COLO829 (cell line): Measurements from ENCODE around the gene GAS6.

ENCODE experiments used
- DNase-seq: peaks from one replicate; pipeline ENCODE4 v3.0.0; 2012; ENCODE audit warnings: low spot score

GAS6 gene

DNA sequence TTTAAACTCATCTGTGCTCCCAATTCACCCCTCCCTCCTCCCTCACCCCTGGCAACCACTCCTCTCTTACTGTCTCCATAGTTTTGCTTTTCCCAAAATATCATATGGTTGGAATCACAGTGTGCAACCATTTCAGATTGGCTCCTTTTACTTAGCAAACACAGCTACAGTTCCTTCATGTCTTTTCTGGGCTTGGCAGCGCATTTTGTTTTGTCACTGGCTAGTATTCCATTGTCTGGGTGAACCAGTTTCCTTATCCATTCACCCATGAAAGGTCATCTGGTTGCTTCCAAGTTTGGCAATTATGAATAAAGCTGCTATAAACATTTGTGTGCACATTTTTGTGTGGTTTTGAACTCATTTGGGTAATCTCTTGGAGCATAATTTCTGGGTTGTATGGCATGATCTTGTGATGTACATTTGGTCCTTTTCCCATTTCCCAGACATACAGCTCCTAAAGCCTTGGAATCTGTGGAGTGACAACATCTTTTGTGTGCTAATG is 23.9 kb upstream of the GAS6 start:
- no peak for DNase-seq

- DNase-seq, result no peak
Observed at GRCh38 chr13:113886561-113887112, 22.8 kb upstream of the GAS6 start.

GRCh38 chr13:113884821-113885220 is 20.9 kb upstream of the GAS6 start:
- no peak for DNase-seq

DNA sequence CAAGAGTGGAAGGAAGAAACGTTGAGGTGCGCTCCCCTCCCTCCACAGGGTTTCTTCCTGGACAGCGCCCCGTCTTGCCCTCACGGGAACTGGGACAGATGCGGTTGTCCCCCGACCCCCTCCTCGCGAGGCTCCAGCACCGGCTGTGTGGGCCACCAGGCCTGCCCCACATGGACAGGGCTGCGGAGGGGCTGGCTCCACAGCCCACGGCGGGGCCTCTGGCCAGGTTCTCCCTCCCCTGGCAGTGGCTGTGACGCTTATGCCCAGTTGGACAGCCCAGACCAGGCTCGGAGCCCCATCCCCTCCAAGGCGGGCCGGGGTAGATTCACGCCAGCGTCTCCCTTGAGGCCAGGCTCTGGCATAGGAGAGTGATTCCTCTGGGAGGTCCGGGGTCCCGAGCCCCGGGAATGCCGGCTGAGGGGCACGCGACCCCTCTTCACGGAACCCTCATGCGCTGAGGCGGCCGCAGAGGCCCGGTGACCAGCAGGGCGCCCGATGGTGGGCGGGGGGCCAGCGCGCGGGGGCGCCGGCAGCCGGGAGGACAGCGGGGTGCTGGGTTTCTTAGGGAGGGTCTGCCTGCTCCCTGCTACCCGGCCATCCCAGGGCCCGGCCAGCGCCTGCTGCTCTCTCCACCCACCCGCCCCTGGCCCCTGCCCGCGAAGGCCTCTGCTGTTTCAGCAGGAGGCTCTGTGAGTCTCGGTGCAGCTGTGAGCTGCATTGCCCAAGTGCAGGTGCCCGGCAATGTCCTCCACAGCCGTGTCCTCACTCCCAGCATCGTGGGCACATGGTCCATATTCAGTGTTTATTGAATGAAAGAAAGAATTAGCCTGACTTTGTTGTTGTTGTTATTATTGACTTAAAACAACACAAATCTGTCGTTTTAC is 20.3 kb upstream of the GAS6 start:
- no peak for DNase-seq

GRCh38 chr13:113883314-113883811 is 19.5 kb upstream of the GAS6 start:
- DNase-seq, result no peak

DNA sequence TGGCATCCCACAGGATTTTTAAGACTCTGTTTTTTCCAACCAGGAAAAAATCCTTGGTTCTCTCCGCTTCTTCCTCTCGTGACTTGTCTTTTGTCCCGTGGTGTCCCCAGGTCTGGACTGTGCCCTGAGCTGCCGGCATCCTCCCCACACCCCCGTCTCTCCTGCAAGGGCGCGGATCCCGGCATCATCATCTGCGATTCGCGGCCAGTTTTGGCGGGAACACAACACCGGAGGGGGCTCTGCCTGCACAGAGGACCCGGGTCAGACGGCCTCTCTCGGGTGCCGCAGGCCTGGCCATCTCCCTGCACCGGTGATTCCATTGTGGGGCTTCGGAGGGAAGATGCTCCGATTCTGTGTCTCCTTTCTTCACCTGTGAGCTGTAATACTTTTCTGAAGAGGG is 18.8 kb upstream of the GAS6 start:
- DNase-seq, result no peak

- DNase-seq, result no peak
Observed at GRCh38 chr13:113882267-113882630, 18.4 kb upstream of the GAS6 start.

GRCh38 chr13:113881614-113882266 is 17.9 kb upstream of the GAS6 start:
- no peak for DNase-seq

DNA sequence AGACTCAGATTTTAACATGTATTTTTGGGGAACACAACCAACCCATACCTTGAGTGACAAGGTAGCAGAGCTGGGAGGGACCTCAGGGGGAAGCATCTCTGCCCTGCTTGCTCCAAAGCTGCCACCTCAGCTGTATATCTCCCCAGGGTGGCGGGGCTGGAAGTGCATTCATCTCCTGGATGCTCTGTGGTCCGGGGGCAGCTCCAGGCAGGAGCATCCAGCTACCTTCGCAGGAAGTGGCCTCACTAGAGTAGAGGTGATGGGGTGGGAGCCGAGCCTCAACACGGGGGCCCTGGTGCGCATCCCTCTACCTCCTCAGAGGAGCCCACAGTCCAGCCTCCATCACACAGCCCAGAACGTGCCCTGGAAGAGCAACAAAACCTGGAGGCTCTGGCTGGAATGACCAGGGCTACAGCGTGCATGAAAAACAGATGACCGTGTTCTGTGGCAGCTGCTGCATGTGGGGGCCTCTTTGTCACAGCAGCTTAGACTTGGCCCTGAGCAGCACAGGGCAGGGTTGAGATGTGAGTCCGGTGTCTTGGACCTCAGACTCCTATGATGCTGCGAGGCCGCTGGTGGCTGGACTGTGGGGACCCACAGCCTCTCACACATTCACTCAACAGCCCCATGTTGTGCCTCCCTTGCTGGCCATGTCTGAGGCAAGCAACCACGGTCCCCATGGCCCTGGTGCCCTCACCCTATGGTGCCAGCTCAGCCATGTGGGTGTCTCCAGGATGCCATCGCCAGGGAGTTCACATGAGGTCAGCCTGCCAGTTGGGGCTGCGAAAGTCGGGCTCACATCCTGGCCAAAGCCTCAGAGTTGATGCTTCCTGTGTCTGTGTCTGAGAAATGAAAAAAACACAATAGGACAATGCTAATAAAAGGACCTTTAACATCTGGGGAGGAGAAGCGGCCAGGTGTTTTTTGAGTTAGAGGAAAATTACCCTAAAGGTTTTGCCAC is 17.1 kb upstream of the GAS6 start:
- DNase-seq, result no peak

GRCh38 chr13:113879494-113880360 is 15.9 kb upstream of the GAS6 start:
- DNase-seq, result no peak

- no peak for DNase-seq
Observed at GRCh38 chr13:113879017-113879416, 15.1 kb upstream of the GAS6 start.

DNA sequence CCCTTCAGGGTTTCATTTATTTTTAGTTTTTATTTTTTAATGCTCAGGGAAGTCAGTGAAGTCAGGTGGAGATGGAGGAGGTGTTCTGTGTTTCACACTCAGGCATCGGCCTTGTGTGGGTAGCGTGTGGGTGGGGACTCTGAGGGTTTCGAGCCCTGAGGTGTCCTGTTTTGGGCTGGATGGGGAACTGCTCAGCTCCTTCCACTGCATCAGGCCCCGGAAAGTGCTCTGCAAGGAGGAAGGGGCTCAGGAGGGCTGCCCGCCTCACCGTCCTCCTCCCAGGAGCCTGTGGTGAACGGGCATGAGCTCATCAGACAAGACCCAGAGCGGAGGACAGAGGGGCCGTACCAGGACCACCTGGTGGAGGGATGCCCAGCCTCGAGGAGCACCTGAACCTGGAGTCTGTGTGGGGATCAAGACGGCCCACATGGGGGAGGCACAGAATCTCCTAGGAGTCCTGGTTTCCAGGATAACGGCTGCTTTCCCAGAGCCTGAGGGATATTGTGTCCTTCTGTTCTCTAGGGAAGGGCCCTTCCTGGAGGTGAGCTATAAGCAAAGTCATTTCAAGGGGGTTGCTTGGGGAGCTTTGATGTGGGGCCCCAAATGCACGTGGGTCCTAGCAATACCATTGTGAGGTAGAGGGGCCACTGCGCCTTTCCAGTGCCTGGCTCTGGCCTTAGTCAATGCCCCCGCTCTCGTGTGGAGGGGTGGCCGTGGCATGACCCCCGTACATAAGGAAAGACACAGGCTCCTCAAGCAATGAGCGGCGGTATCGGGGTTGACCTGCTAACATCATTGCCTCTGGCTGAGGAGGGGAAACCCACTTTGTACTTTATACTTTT is 13.5 kb upstream of the GAS6 start:
- no peak for DNase-seq

- no peak for DNase-seq
Observed at GRCh38 chr13:113876346-113877148, 12.7 kb upstream of the GAS6 start.

GRCh38 chr13:113875837-113876281 is 12.0 kb upstream of the GAS6 start:
- DNase-seq, result no peak

- no peak for DNase-seq
Observed at GRCh38 chr13:113875429-113875815, 11.5 kb upstream of the GAS6 start.

DNA sequence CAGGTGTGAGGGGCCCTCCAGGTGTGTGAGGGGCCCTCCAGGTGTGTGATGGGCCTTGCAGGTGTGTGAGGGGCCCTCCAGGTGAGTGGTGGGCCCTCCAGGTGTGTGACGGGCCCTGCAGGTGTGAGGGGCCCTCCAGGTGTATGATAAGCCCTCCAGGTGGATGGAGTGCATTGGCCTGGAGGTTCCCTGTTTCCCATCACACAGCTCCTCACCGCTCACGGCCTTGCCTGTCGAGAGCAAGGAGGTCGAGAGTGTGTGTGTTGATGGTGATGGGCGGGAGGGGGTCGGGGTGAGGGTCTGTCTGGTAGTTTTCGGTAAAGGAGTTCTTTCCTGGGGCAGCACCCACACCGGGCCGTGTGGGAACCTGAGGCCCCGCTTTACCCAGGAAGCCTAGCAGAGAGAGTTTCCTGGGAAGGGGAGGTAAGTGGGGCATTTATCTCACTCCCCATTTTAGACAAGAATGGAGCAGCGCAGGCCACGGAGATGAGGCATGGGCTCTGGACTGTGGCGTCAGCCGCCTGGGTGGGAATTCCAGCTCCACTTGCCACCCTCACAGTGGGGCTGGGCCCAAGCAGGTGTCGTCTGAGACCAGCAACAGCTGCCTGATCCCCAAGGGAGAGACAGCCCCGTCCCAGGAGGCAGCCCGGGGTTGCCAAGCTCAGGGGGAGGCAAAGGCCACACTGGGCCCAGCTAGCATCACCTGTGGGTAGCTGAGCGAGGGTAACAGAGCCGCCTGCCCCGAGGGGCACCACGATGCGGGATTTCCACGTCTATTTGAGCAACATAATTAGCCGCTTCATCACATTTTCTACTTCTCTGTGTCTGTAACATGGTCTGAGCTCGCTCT is 10.9 kb upstream of the GAS6 start:
- no peak for DNase-seq

DNA sequence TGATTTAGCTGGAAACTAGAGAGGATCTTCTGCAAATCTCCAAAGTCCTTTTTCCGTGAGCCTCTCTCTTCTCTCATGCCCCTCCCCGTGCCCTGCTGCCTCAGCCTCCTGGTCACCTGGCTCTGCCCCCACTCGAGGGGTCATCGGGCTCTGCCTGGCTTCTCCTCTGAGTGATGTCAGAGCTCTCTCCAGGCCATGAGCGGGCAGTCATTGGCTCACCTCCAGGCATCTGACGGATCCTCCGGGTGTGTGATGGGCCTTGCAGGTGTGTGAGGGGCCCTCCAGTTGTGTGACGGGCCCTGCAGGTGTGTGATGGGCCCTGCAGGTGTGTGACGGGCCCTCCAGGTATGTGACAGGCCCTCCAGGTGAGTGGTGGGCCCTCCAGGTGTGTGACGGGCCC is 10.3 kb upstream of the GAS6 start:
- DNase-seq, result no peak

DNA sequence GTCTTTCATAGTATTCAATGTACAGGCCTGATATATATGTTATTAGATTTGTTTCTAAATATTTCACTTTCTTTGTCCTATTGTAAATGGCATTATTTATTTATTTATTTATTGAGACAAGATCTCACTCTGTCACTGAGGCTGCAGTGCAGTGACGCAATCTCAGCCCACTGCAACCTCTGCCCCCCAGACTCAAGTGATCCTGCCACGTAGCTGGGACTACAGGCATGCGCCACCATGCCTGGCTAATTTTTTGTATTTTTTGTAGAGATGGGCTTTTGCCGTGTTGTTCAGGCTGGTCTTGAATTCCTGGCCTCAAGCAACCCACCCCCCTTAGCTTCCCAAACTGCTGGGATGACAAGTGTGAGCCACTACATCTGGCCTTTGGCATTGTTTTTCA is 5.4 kb upstream of the GAS6 start:
- no peak for DNase-seq
